Stimulated activated CD8-positive, alpha-beta memory T cell treated with anti-CD3 and anti-CD28 coated beads, Interleukin-4, amount 100 ng/mL, for 1 hour (primary cell): ENCODE results near the gene OR2V2.
"Not testable (repeated sequence)": the region's sequence is repeated elsewhere in the genome, so short reads cannot be mapped to it uniquely, and the experiment has no call there.

Source experiments
- DNase-seq, 2 donors: peaks; one replicate each; pipeline ENCODE4 v3.0.0-alpha.2; 2020; ENCODE audit warnings: low read depth in 2 of 2, low spot score in 1 of 2

The OR2V2 gene

GRCh38 chr5:181146927-181147636, at the start of gene OR2V2:
TSS of gene OR2V2 (plus strand) at chr5:181147586. CDS start at chr5:181154943, 7,357 bp downstream.
- not testable (repeated sequence) for DNase-seq

GRCh38 chr5:181097759-181098491, 49.5 kb upstream of the OR2V2 start:
- DNase-seq, result not testable (repeated sequence)

GRCh38 chr5:181098762-181099601, 48.4 kb upstream of the OR2V2 start:
- no peak for DNase-seq

- DNase-seq, result no peak
These were observed 47.7 kb upstream of the OR2V2 start for GRCh38 chr5:181099602-181100086.

GRCh38 chr5:181100121-181100875, 47.1 kb upstream of the OR2V2 start:
- no peak for DNase-seq

GRCh38 chr5:181101030-181101641, 46.2 kb upstream of the OR2V2 start:
- not testable (repeated sequence) for DNase-seq

- DNase-seq, result not testable (repeated sequence)
These were observed 45.3 kb upstream of the OR2V2 start for GRCh38 chr5:181101930-181102674.

GRCh38 chr5:181104259-181104568, 43.2 kb upstream of the OR2V2 start:
- not testable (repeated sequence) for DNase-seq

GRCh38 chr5:181104606-181105390, 42.6 kb upstream of the OR2V2 start:
- DNase-seq, result not testable (repeated sequence)

GRCh38 chr5:181105391-181106025, 41.9 kb upstream of the OR2V2 start:
- no peak for DNase-seq

- no peak for DNase-seq
These were observed 39.7 kb upstream of the OR2V2 start for GRCh38 chr5:181107699-181108098.

- DNase-seq, result no peak
These were observed 38.7 kb upstream of the OR2V2 start for GRCh38 chr5:181108578-181109165.

- DNase-seq, result no peak
These were observed 37.8 kb upstream of the OR2V2 start for GRCh38 chr5:181109489-181110013.

GRCh38 chr5:181111010-181111409, 36.4 kb upstream of the OR2V2 start:
- DNase-seq, result no peak

GRCh38 chr5:181112476-181112875, 34.9 kb upstream of the OR2V2 start:
- DNase-seq, result no peak

GRCh38 chr5:181113572-181113971, 33.8 kb upstream of the OR2V2 start:
- not testable (repeated sequence) for DNase-seq

- DNase-seq, result no peak
These were observed 33.0 kb upstream of the OR2V2 start for GRCh38 chr5:181114284-181114843.
